ENCODE results near the gene KMT2E.
"Not testable (repeated sequence)": the region's sequence is repeated elsewhere in the genome, so short reads cannot be mapped to it uniquely, and the experiment has no call there.

Gene KMT2E

GRCh38 chr7:105050899-105051298, 36.9 kb downstream of the KMT2E start:
- H3K9me3 Mint-ChIP-seq, H3K4me3 Mint-ChIP-seq, H3K27me3 Mint-ChIP-seq, ATAC-seq: not testable (repeated sequence)
- Mint-ChIP-seq H3K27ac (peak overlapping the region; percentile 33), H3K4me1 (peaks cover 58% of the 10 kb centered on the region), H3K36me3 (peaks cover 58% of the 10 kb centered on the region)

GRCh38 chr7:105055084-105055483, 41.1 kb downstream of the KMT2E start:
- Mint-ChIP-seq H3K9me3 (no peaks in the 10 kb centered on the region), H3K4me3 (no peak overlapping the region), H3K27me3 (no peaks in the 10 kb centered on the region), H3K27ac (no peak overlapping the region), H3K4me1 (peaks cover 68% of the 10 kb centered on the region), H3K36me3 (peaks cover 66% of the 10 kb centered on the region)
- no peak for ATAC-seq

GRCh38 chr7:105055621-105056020, 41.6 kb downstream of the KMT2E start:
- peak overlapping the region; percentile 12 for H3K27ac Mint-ChIP-seq
- no peak for ATAC-seq
- H3K4me1 Mint-ChIP-seq = peaks cover 66% of the 10 kb centered on the region
- peaks cover 60% of the 10 kb centered on the region for H3K36me3 Mint-ChIP-seq
- H3K9me3 Mint-ChIP-seq = no peaks in the 10 kb centered on the region
- H3K27me3 Mint-ChIP-seq = no peaks in the 10 kb centered on the region
- no peak overlapping the region for H3K4me3 Mint-ChIP-seq

- no peaks in the 10 kb centered on the region for H3K9me3 Mint-ChIP-seq
- H3K27ac Mint-ChIP-seq = peak overlapping the region; percentile 18
- no peaks in the 10 kb centered on the region for H3K27me3 Mint-ChIP-seq
- ATAC-seq = no peak
- peaks cover 43% of the 10 kb centered on the region for H3K36me3 Mint-ChIP-seq
- H3K4me1 Mint-ChIP-seq = peaks cover 57% of the 10 kb centered on the region
- H3K4me3 Mint-ChIP-seq = no peak overlapping the region
These were observed 43.5 kb downstream of the KMT2E start for GRCh38 chr7:105057472-105057871.

GRCh38 chr7:105060437-105060836, 46.4 kb downstream of the KMT2E start:
- Mint-ChIP-seq H3K4me3 (no peak overlapping the region), H3K36me3 (peaks cover 50% of the 10 kb centered on the region), H3K4me1 (peaks cover 43% of the 10 kb centered on the region), H3K27me3 (no peaks in the 10 kb centered on the region), H3K27ac (no peak overlapping the region), H3K9me3 (no peaks in the 10 kb centered on the region)
- no peak for ATAC-seq

GRCh38 chr7:105060923-105061322, 46.9 kb downstream of the KMT2E start:
- ATAC-seq = no peak
- H3K27ac Mint-ChIP-seq = no peak overlapping the region
- H3K36me3 Mint-ChIP-seq = peaks cover 49% of the 10 kb centered on the region

GRCh38 chr7:105065104-105065503, 51.1 kb downstream of the KMT2E start:
- ATAC-seq = no peak
- Mint-ChIP-seq H3K27me3 (no peaks in the 10 kb centered on the region), H3K4me3 (no peak overlapping the region), H3K36me3 (peaks cover 42% of the 10 kb centered on the region), H3K27ac (no peak overlapping the region), H3K9me3 (no peaks in the 10 kb centered on the region), H3K4me1 (peaks cover 12% of the 10 kb centered on the region)

More at GRCh38 chr7:105060923-105061322, 46.9 kb downstream of the KMT2E start:
- no peak overlapping the region for H3K4me3 Mint-ChIP-seq
- H3K4me1 Mint-ChIP-seq = peaks cover 38% of the 10 kb centered on the region
- no peaks in the 10 kb centered on the region for H3K27me3 Mint-ChIP-seq
- no peaks in the 10 kb centered on the region for H3K9me3 Mint-ChIP-seq

GRCh38 chr7:105067691-105068090, 53.7 kb downstream of the KMT2E start:
- H3K4me3 Mint-ChIP-seq = no peak overlapping the region
- H3K4me1 Mint-ChIP-seq = no peaks in the 10 kb centered on the region
- H3K27ac Mint-ChIP-seq = no peak overlapping the region
- H3K36me3 Mint-ChIP-seq = peaks cover 64% of the 10 kb centered on the region
- ATAC-seq = no peak
- H3K9me3 Mint-ChIP-seq = no peaks in the 10 kb centered on the region
- H3K27me3 Mint-ChIP-seq = no peaks in the 10 kb centered on the region

- Mint-ChIP-seq H3K27me3 (no peaks in the 10 kb centered on the region), H3K4me3 (no peak overlapping the region), H3K27ac (no peak overlapping the region), H3K36me3 (peaks cover 57% of the 10 kb centered on the region), H3K4me1 (no peaks in the 10 kb centered on the region), H3K9me3 (no peaks in the 10 kb centered on the region)
- no peak for ATAC-seq
These were observed 54.9 kb downstream of the KMT2E start for GRCh38 chr7:105068886-105069285.

GRCh38 chr7:105073143-105073542, 59.1 kb downstream of the KMT2E start:
- Mint-ChIP-seq H3K4me1 (no peaks in the 10 kb centered on the region), H3K9me3 (no peaks in the 10 kb centered on the region), H3K27me3 (no peaks in the 10 kb centered on the region), H3K4me3 (no peak overlapping the region), H3K27ac (peak overlapping the region; percentile 19), H3K36me3 (peaks cover 65% of the 10 kb centered on the region)
- no peak for ATAC-seq

- Mint-ChIP-seq H3K36me3 (peaks cover 47% of the 10 kb centered on the region), H3K4me1 (peaks cover 6% of the 10 kb centered on the region), H3K27ac (no peak overlapping the region), H3K9me3 (no peaks in the 10 kb centered on the region), H3K4me3 (no peak overlapping the region), H3K27me3 (no peaks in the 10 kb centered on the region)
- no peak for ATAC-seq
These were observed 65.3 kb downstream of the KMT2E start for GRCh38 chr7:105079348-105079747.

- H3K27me3 Mint-ChIP-seq = no peaks in the 10 kb centered on the region
- no peak overlapping the region for H3K27ac Mint-ChIP-seq
- H3K4me1 Mint-ChIP-seq = peaks cover 11% of the 10 kb centered on the region
- no peak for ATAC-seq
- H3K36me3 Mint-ChIP-seq = peaks cover 32% of the 10 kb centered on the region
- H3K9me3 Mint-ChIP-seq = no peaks in the 10 kb centered on the region
- no peak overlapping the region for H3K4me3 Mint-ChIP-seq
These were observed 70.6 kb downstream of the KMT2E start for GRCh38 chr7:105084581-105084980.

- peaks cover 11% of the 10 kb centered on the region for H3K4me1 Mint-ChIP-seq
- no peak for ATAC-seq
- H3K4me3 Mint-ChIP-seq = no peak overlapping the region
- H3K36me3 Mint-ChIP-seq = peaks cover 32% of the 10 kb centered on the region
- H3K27me3 Mint-ChIP-seq = no peaks in the 10 kb centered on the region
- no peak overlapping the region for H3K27ac Mint-ChIP-seq
- no peaks in the 10 kb centered on the region for H3K9me3 Mint-ChIP-seq
These were observed 72.8 kb downstream of the KMT2E start for GRCh38 chr7:105086850-105087249.

GRCh38 chr7:105087981-105088380, 74.0 kb downstream of the KMT2E start:
- H3K9me3 Mint-ChIP-seq = no peaks in the 10 kb centered on the region
- no peaks in the 10 kb centered on the region for H3K27me3 Mint-ChIP-seq
- no peak for ATAC-seq
- H3K36me3 Mint-ChIP-seq = peaks cover 24% of the 10 kb centered on the region
- H3K27ac Mint-ChIP-seq = no peak overlapping the region
- peaks cover 7% of the 10 kb centered on the region for H3K4me1 Mint-ChIP-seq
- no peak overlapping the region for H3K4me3 Mint-ChIP-seq

- no peak for ATAC-seq
- Mint-ChIP-seq H3K9me3 (no peaks in the 10 kb centered on the region), H3K4me1 (peaks cover 5% of the 10 kb centered on the region), H3K27ac (no peak overlapping the region), H3K36me3 (peaks cover 19% of the 10 kb centered on the region), H3K27me3 (no peaks in the 10 kb centered on the region), H3K4me3 (no peak overlapping the region)
These were observed 74.5 kb downstream of the KMT2E start for GRCh38 chr7:105088456-105088855.

GRCh38 chr7:105094966-105095365, 81.0 kb downstream of the KMT2E start:
- no peak for ATAC-seq
- no peaks in the 10 kb centered on the region for H3K9me3 Mint-ChIP-seq
- peaks cover 21% of the 10 kb centered on the region for H3K36me3 Mint-ChIP-seq
- H3K4me1 Mint-ChIP-seq = peaks cover 18% of the 10 kb centered on the region
- H3K27ac Mint-ChIP-seq = peak overlapping the region; percentile 46
- H3K4me3 Mint-ChIP-seq = no peak overlapping the region
- H3K27me3 Mint-ChIP-seq = no peaks in the 10 kb centered on the region

- Mint-ChIP-seq H3K36me3 (peaks cover 28% of the 10 kb centered on the region), H3K4me3 (no peak overlapping the region), H3K9me3 (no peaks in the 10 kb centered on the region), H3K4me1 (peaks cover 28% of the 10 kb centered on the region), H3K27me3 (no peaks in the 10 kb centered on the region), H3K27ac (peak overlapping the region; percentile 46)
- ATAC-seq = no peak
These were observed 82.3 kb downstream of the KMT2E start for GRCh38 chr7:105096306-105096705.
